ENCODE measurements around the gene THUMPD3. TPM values are rescaled to one million over a fixed set of nuclear protein-coding genes. Genes with fewer than 3 reads are reported as not detected.

The THUMPD3 gene
- total and polyA plus RNA-seq, 9 of the 15 experiments (the other 6 are each of a cell fraction or from before 2014, with no cell fraction given), result 58.3 to 132 (median 113) TPM

- TF ChIP-seq ZBTB43 (CRISPR knock-in tag; IDR thresholded peaks at IDR 0.05) (no peak), SRF (CRISPR knock-in tag; IDR thresholded peaks at IDR 0.05) (peak in 1 of 2 experiments; percentile 58; a peak in 1 of 4 replicates), ZNF23 (CRISPR knock-in tag; IDR thresholded peaks at IDR 0.05) (no peak), ZNF766 (CRISPR knock-in tag; conservative IDR thresholded peaks at IDR 0.05) (no peak), TAL1 (IDR thresholded peaks at IDR 0.05) (peak; percentile 29; the same call in 1 of the 2 replicates), MYNN (IDR thresholded peaks at IDR 0.05) (peak; percentile 33; the same call in 1 of the 2 replicates), MYNN (CRISPR knock-in tag; IDR thresholded peaks at IDR 0.05) (no peak), ETV1 (tag; conservative IDR thresholded peaks at IDR 0.05; ENCODE audit: low read depth) (no peak), NFRKB (IDR thresholded peaks at IDR 0.05; ENCODE audit: low read depth) (no peak; the same call in none of the 2 replicates), PPARD (CRISPR knock-in tag; IDR thresholded peaks at IDR 0.05) (no peak), MGA (IDR thresholded peaks at IDR 0.05) (no peak), VEZF1 (CRISPR knock-in tag; IDR thresholded peaks at IDR 0.05) (no peak), NR3C1 (CRISPR knock-in tag; IDR thresholded peaks at IDR 0.05) (no peak), ZNF124 (CRISPR knock-in tag; IDR thresholded peaks at IDR 0.05) (no peak)
These were observed 39.8 kb downstream of the THUMPD3 start (continued) for GRCh38 chr3:9402410-9403228.
